Hepatic stellate cell (primary cell): Measurements from ENCODE around the gene ST6GALNAC3.

Source experiments
- DNase-seq: peaks from one replicate; pipeline ENCODE4 v3.0.0; 2011; ENCODE audit warnings: low spot score

ST6GALNAC3 gene

GRCh38 chr1:76142771-76143540, 68.4 kb downstream of the ST6GALNAC3 start:
- no peak for DNase-seq

GRCh38 chr1:76144247-76144646, 69.7 kb downstream of the ST6GALNAC3 start:
- DNase-seq, result no peak

GRCh38 chr1:76145332-76145731, 70.8 kb downstream of the ST6GALNAC3 start:
- DNase-seq, result no peak

GRCh38 chr1:76146184-76146583, 71.6 kb downstream of the ST6GALNAC3 start:
- DNase-seq, result no peak

GRCh38 chr1:76147917-76148316, 73.4 kb downstream of the ST6GALNAC3 start:
- DNase-seq, result no peak

GRCh38 chr1:76148460-76148859, 73.9 kb downstream of the ST6GALNAC3 start:
- DNase-seq, result no peak

- no peak for DNase-seq
These were observed 79.3 kb downstream of the ST6GALNAC3 start for GRCh38 chr1:76153841-76154205.

- peak; percentile 36 for DNase-seq
These were observed 79.8 kb downstream of the ST6GALNAC3 start for GRCh38 chr1:76154206-76154956.

GRCh38 chr1:76156987-76157386, 82.4 kb downstream of the ST6GALNAC3 start:
- no peak for DNase-seq

GRCh38 chr1:76158126-76158525, 83.6 kb downstream of the ST6GALNAC3 start:
- no peak for DNase-seq

GRCh38 chr1:76160225-76160624, 85.7 kb downstream of the ST6GALNAC3 start:
- DNase-seq, result no peak

GRCh38 chr1:76161451-76161850, 86.9 kb downstream of the ST6GALNAC3 start:
- no peak for DNase-seq

GRCh38 chr1:76162254-76162653, 87.7 kb downstream of the ST6GALNAC3 start:
- DNase-seq, result no peak

- no peak for DNase-seq
These were observed 89.6 kb downstream of the ST6GALNAC3 start for GRCh38 chr1:76164165-76164564.

GRCh38 chr1:76170084-76170483, 95.5 kb downstream of the ST6GALNAC3 start:
- DNase-seq, result no peak

- no peak for DNase-seq
These were observed 96.0 kb downstream of the ST6GALNAC3 start for GRCh38 chr1:76170513-76170912.

GRCh38 chr1:76176000-76176399, 101.5 kb downstream of the ST6GALNAC3 start:
- DNase-seq, result no peak

GRCh38 chr1:76177615-76178014, 103.1 kb downstream of the ST6GALNAC3 start:
- DNase-seq, result no peak

- no peak for DNase-seq
These were observed 104.7 kb downstream of the ST6GALNAC3 start for GRCh38 chr1:76179219-76179698.

- DNase-seq, result no peak
These were observed 110.7 kb downstream of the ST6GALNAC3 start for GRCh38 chr1:76185207-76185606.

- no peak for DNase-seq
These were observed 112.1 kb downstream of the ST6GALNAC3 start for GRCh38 chr1:76186554-76187170.

- DNase-seq, result no peak
These were observed 112.9 kb downstream of the ST6GALNAC3 start for GRCh38 chr1:76187436-76187835.

- no peak for DNase-seq
These were observed 114.8 kb downstream of the ST6GALNAC3 start for GRCh38 chr1:76189310-76189709.
